ENCODE results near the gene SLC24A4.

Gene SLC24A4

GRCh38 chr14:92544051-92544720 is 221.2 kb downstream of the SLC24A4 start:
- DNase-seq (ENCODE audit: low read depth in 3 of 3), result no peak

GRCh38 chr14:92546347-92547053 is 223.5 kb downstream of the SLC24A4 start:
- no peak for DNase-seq (ENCODE audit: low read depth in 3 of 3)

- DNase-seq (ENCODE audit: low read depth in 3 of 3), result no peak
These were observed 226.3 kb downstream of the SLC24A4 start for GRCh38 chr14:92549105-92549858.

- DNase-seq (ENCODE audit: low read depth in 3 of 3), result no peak
These were observed 226.9 kb downstream of the SLC24A4 start for GRCh38 chr14:92549859-92550230.

Measured in stimulated activated CD4-positive, alpha-beta T cell treated with anti-CD3 and anti-CD28 coated beads, TNF-alpha, amount 100 ng/mL, for 4 hours (primary cell).